Endothelial cell (in vitro differentiated cells): Measurements from ENCODE around the gene CSNK2A2. TPM values are rescaled to one million over a fixed set of nuclear protein-coding genes. Genes with fewer than 3 reads are reported as not detected.

Experiments used
- DNase-seq: peaks from one replicate; pipeline ENCODE4 v3.0.0; 2021; ENCODE audit warnings: low spot score
- H3K27ac Mint-ChIP-seq: one replicate; pipeline ENCODE4 v1.8.0; 2021; ENCODE audit warnings: mixed read lengths, inconsistent platforms; ENCODE audit not compliant: unreplicated experiment
- H3K27me3 Mint-ChIP-seq: one replicate; pipeline ENCODE4 v1.8.0; 2021; ENCODE audit warnings: mild to moderate bottlenecking, moderate library complexity, mixed read lengths, inconsistent platforms; ENCODE audit not compliant: unreplicated experiment
- H3K36me3 Mint-ChIP-seq: one replicate; pipeline ENCODE4 v1.8.0; 2021; ENCODE audit warnings: mild to moderate bottlenecking, low read depth, mixed read lengths, inconsistent platforms; ENCODE audit not compliant: unreplicated experiment
- H3K4me1 Mint-ChIP-seq: one replicate; pipeline ENCODE4 v1.8.0; 2021; ENCODE audit warnings: mild to moderate bottlenecking, mixed read lengths, inconsistent platforms; ENCODE audit not compliant: unreplicated experiment
- H3K4me3 Mint-ChIP-seq: one replicate; pipeline ENCODE4 v1.8.0; 2021; ENCODE audit warnings: mild to moderate bottlenecking, mixed read lengths, inconsistent platforms; ENCODE audit not compliant: unreplicated experiment
- H3K9me3 Mint-ChIP-seq: one replicate; pipeline ENCODE4 v1.8.0; 2021; ENCODE audit warnings: mixed read lengths, inconsistent platforms; ENCODE audit not compliant: unreplicated experiment
- CTCF ChIP-seq: fragments of 200-600 bp; sonication (generic); IDR thresholded peaks from one replicate; pipeline ENCODE4 v1.5.0; 2021; ENCODE audit warnings: antibody characterized with exemption; ENCODE audit not compliant: unreplicated experiment
- total RNA-seq: library from RNA; stranded (reverse); fragmentation: NEBNext Ultra II Directional; extraction: Animal tissue kit (Norgen Biotek cat#: 25700); gene quantifications from one replicate; pipeline ENCODE4 v1.2.1, GENCODE V29; 2021; ENCODE audit not compliant: unreplicated experiment

The CSNK2A2 gene
- total RNA-seq, 1 donor from 2014 or later, result 149 TPM

- DNase-seq, result no peak
- peaks cover 29% of the 10 kb centered on the region for H3K36me3 Mint-ChIP-seq
- no peak for TF ChIP-seq CTCF
- H3K27ac Mint-ChIP-seq, result peak overlapping the region; percentile 91
- no peaks in the 10 kb centered on the region for H3K9me3 Mint-ChIP-seq
- no peak overlapping the region for H3K4me3 Mint-ChIP-seq
- peaks cover 4% of the 10 kb centered on the region for H3K4me1 Mint-ChIP-seq
- H3K27me3 Mint-ChIP-seq, result peaks cover 2% of the 10 kb centered on the region
Measured at GRCh38 chr16:58186176-58186944, 11.5 kb downstream of the CSNK2A2 start.

- TF ChIP-seq CTCF, result no peak
- Mint-ChIP-seq H3K9me3 (no peaks in the 10 kb centered on the region), H3K4me1 (no peaks in the 10 kb centered on the region), H3K27me3 (peaks cover 4% of the 10 kb centered on the region), H3K4me3 (no peak overlapping the region), H3K36me3 (peaks cover 30% of the 10 kb centered on the region), H3K27ac (no peak overlapping the region)
- no peak for DNase-seq
Measured at GRCh38 chr16:58177353-58177710, 20.6 kb downstream of the CSNK2A2 start.

GRCh38 chr16:58176608-58177352 lies 21.1 kb downstream of the CSNK2A2 start:
- no peak overlapping the region for H3K27ac Mint-ChIP-seq
- H3K36me3 Mint-ChIP-seq, result peaks cover 31% of the 10 kb centered on the region
- peaks cover 4% of the 10 kb centered on the region for H3K27me3 Mint-ChIP-seq
- TF ChIP-seq CTCF, result no peak
- H3K9me3 Mint-ChIP-seq, result no peaks in the 10 kb centered on the region
- no peaks in the 10 kb centered on the region for H3K4me1 Mint-ChIP-seq
- no peak for DNase-seq
- no peak overlapping the region for H3K4me3 Mint-ChIP-seq

GRCh38 chr16:58170223-58170622 lies 27.7 kb downstream of the CSNK2A2 start:
- Mint-ChIP-seq H3K36me3 (peaks cover 44% of the 10 kb centered on the region), H3K9me3 (no peaks in the 10 kb centered on the region), H3K27ac (no peak overlapping the region), H3K27me3 (peaks cover 5% of the 10 kb centered on the region), H3K4me3 (no peak overlapping the region), H3K4me1 (peaks cover 17% of the 10 kb centered on the region)
- DNase-seq, result no peak
- no peak for TF ChIP-seq CTCF

GRCh38 chr16:58160855-58161254 lies 37.1 kb downstream of the CSNK2A2 start:
- H3K9me3 Mint-ChIP-seq, result no peaks in the 10 kb centered on the region
- TF ChIP-seq CTCF, result no peak
- no peak for DNase-seq
- H3K4me3 Mint-ChIP-seq, result no peak overlapping the region
- H3K27ac Mint-ChIP-seq, result peak overlapping the region; percentile 43
- H3K27me3 Mint-ChIP-seq, result peaks cover 2% of the 10 kb centered on the region
- peaks cover 29% of the 10 kb centered on the region for H3K36me3 Mint-ChIP-seq
- peaks cover 45% of the 10 kb centered on the region for H3K4me1 Mint-ChIP-seq
